NCI-H526 (cell line): Measurements from ENCODE around the gene NSL1.
A peak's percentile ranks its signal among the peaks of the same experiment; 100 is the strongest.
"Not testable (repeated sequence)": the region's sequence is repeated elsewhere in the genome, so short reads cannot be mapped to it uniquely, and the experiment has no call there.

Experiments used
- DNase-seq, 2 experiments: peaks; one replicate each; lab custom pipeline; 2025; lab: John Stamatoyannopoulos, UW

NSL1 gene, protein sequence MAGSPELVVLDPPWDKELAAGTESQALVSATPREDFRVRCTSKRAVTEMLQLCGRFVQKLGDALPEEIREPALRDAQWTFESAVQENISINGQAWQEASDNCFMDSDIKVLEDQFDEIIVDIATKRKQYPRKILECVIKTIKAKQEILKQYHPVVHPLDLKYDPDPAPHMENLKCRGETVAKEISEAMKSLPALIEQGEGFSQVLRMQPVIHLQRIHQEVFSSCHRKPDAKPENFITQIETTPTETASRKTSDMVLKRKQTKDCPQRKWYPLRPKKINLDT

GRCh38 chr1:212791676-212792395 is at the start of gene NSL1, which contains the start of gene TATDN3:
NSL1 (minus strand) TSS chr1:212791777; CDS start chr1:212791763, 14 bp downstream.
TATDN3 (plus strand) TSS chr1:212791894; CDS start chr1:212791922, 28 bp downstream.
- DNase-seq: peak; percentile 55 to 91

GRCh38 chr1:212838145-212838544 is 46.6 kb upstream of the NSL1 start:
- no peak for DNase-seq

DNA sequence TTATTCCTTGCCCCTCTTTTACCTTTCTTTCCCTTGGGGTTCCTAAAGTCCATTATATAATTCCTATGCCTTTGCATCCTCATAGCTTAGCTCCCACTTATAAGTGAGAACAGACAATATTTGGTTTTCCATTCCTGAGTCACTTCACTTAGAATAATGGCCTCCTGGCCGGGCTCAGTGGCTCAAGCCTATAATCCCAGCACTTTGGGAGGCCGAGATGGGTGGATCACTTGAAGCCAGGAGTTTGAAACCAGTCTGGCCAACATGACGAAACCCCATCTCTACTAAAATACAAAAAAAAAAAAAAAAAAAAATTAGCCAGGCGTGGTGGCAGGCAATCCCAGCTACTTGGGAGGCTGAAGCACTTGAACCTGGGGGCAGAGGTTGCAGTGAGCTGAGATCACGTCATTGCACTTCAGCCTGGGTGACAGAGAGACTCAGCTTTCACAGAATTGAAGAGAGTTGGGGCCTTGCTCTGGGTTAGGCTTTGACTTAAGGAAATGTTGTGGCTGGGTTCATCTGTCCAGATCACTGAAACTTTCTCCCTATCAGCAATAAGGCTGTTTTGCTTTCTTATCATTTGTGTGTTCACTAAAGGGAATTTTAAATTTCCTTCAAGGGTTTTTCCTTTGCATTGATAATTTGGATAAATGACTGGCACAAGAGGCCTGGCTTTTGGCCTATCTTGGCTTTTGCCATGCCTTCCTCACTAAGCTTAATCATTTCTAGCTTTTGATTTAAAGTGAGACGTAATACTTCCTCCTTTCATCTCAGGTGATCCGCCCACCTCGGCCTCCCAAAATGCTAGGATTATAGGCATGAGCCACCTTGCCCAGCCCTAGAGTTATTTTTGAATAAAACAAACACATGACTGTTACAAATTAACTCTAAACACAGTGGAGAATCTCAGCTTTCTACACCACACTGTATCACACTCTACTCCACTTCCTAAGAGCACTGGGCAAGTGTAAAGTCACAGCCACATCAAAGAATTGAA is 41.9 kb upstream of the NSL1 start:
- DNase-seq: not testable (repeated sequence)

DNA sequence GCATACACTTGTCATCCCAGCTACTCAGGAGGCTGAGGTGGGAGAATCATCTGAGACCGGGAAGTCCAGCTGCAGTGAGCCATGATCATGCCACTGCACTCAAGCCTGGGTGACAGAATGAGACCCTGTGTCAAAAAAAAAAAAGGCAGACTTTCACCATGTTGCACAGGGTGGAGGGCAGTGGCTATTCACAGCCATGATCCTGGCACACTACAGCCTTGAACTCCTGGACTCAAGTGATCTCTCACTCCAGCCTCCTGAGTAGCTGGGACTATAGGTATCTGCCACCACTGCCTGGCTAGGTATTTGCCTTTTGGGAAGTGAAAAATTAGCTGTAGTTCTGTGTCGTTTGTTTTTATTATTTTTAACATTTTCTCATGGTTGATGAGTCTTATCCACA is 36.8 kb upstream of the NSL1 start:
- DNase-seq: no peak

DNA sequence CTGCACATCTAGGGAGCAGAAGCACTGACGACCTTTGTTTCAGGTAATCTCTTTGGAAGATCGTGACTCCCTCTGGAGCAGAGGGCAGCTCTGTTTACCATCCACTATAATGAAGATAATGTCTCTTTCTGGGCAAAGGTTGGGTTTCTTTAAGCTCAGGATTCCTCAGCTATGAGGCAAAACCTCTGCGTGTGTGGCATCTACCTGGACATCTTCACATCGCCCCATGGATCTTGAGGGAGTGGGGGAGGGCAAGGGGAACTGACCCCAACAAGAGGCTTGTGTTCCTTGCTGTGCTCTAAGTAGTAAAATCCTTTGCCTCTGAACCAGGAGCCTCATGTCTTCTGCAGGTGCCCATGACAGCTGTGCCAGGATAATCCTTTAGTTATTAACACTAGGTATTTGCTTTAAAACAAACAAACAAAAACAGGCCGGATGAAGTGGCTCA is 36.3 kb upstream of the NSL1 start:
- DNase-seq: no peak

- DNase-seq: no peak
These were observed 35.7 kb upstream of the NSL1 start for GRCh38 chr1:212827171-212827776.

GRCh38 chr1:212825798-212826452 is 34.3 kb upstream of the NSL1 start:
- no peak for DNase-seq

DNA sequence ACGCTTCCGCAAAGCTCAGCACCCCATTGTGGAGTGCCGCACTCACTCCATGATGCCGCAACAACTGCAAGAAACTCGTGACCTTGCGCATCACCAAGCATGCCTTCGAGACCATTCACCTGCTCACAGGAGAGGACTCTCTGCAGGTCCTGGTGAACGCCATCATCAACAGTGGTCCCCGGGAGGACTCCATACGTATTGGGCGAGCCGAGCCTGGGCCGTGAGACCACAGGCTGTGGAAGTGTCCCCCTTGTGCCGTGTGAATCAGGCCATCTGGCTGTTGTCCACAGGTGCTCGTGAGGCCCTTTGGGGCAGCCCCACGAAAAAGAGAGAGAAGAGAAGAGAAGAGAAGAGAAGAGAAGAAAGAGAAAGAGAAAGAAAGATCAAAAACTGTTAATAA is 32.6 kb upstream of the NSL1 start:
- no peak for DNase-seq

GRCh38 chr1:212822956-212823355 is 31.4 kb upstream of the NSL1 start:
- DNase-seq: no peak

GRCh38 chr1:212820969-212821368 is 29.4 kb upstream of the NSL1 start:
- no peak for DNase-seq

DNA sequence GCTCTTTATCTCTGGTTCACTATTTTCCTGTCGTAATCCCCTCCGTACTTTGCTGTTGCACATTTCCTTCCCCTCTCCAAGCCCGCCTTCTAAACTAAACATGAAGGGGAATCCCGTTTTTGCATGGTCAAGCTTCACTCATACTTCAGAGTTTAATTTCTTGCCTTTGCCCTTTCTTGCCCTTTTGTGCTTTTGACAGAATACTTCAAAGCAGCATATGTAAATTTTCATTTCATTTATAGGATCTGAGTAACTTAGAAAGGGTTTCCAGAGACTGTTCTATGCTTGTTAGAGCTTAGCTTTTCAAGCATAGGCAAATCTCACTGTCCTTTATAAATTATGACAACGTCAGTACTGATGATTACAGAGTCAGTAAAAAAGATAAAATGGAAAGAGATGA is 28.1 kb upstream of the NSL1 start:
- DNase-seq: no peak

DNA sequence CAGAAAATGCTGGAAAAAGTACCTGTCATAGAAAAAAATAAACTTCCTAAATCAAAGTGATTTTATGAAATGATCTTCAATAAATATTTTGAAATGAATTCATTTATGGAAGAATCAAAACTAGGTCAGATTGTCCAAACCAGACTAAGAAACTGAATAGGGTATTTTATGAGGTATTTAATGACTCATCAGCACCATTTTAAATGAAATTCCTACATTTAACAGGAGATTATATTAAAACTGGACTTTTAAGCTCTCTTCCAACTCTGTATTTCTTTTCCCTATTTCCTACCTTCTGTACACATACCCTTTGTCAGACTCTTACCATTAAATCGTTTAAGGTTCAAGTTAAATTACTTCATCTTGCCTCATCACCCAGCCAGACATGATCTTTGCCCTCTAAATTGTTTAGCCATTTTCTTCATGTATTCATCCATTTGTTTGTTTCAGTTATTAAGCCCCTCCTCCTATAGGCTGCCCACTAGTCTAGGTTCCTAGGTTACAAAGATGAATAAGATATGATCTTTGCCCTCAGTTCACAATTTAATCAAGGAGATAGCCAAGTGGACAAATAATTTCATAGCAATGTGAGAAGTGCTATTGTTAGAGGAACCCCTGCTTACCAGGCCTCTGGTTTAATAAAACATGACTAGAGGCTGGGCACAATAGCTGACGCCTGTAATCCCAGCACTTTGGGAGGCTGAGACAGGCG is 25.1 kb upstream of the NSL1 start:
- DNase-seq: no peak

- DNase-seq: peak; percentile 1 to 22
These were observed 23.2 kb upstream of the NSL1 start for GRCh38 chr1:212814537-212815334.

DNA sequence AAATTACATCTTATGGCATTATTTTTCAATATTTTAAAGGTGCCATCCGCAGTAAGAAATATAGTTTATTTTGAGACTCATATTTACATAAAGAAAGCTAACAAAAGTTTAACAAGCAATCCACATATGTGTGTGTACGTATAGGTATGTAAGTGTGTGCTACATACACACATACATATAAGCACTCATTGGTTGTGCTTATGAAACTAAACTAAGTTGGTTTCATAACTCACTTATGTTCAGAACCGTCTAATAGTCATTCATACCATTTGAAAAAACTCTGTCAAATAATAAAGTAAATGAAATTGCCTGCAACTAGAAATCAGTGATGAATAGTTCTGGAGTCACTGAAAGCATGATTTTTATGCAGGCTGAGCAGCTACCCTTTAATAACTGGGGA is 14.2 kb upstream of the NSL1 start:
- DNase-seq: no peak

DNA sequence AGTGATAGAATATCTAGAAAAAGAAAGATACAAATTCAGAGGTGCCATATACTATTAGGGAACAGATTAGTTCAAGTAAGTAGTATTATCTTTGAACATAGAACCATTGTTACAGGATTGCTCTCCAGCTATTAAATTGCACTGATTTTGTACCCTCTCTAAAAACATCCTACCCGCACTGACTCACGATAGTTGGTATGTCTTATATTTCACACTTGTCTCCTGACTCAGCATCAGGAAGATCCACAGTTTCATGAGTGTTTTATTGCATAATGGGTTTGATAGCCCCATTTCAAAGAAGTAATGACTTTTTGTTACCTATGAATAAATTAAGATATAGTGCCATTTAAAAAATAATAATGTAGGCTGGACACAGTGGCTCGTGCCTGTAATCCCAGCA is 6.1 kb upstream of the NSL1 start:
- no peak for DNase-seq

- no peak for DNase-seq
These were observed 3.0 kb upstream of the NSL1 start for GRCh38 chr1:212794561-212795014.

- DNase-seq: no peak
These were observed 875 bp upstream of the NSL1 start for GRCh38 chr1:212792396-212792908.

DNA sequence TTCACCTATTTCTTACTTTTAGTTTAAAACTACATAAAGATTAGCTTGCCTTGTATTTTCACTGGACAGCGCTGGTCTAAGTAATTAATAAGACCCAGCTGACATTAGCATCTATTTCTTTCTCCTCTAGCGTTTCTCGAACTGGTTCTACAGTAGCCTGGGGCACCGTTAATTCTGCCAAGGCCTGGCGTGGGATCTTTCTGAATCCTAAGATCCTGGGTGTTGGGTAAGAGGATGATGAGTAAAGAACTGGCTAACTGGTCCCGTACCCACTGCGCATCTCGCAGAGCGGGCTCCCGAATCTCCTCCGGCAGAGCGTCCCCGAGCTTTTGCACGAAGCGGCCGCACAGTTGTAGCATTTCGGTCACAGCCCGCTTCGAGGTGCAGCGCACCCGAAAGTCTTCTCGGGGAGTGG is 309 bp downstream of the NSL1 start:
- peak in 1 of 2 experiments; percentile 46 for DNase-seq

DNA sequence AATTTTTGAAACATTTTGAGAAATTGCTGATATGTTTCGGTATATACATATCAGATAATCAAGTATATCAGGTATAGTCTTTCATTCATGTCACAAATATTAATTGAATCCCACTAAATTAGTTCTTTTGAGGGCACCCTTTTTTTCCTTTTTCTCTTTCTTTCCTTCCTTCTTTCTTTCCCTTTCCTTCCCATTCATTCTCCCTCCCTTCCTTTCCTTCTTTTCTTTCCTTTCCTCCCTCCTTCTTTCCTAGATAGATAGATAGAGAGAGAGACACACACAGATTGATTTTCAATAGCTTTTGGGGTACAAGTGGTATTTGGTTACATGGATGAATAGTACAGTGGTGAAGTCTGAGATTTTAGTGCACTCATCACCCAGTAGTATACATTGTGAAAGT is 5.7 kb downstream of the NSL1 start:
- DNase-seq: no peak
